IMR-90 (cell line): ENCODE results near the gene PIWIL4.

Experiments
- BHLHE40 ChIP-seq: fragments of 150-350 bp; IDR thresholded peaks from 2 replicates; pipeline ENCODE4 v1.6.1; 2016; ENCODE audit warnings: mild to moderate bottlenecking, low read depth, low read length
- CHD1 ChIP-seq: IDR thresholded peaks from 2 replicates; pipeline ENCODE4 v1.6.1; 2012; ENCODE audit warnings: low read depth, low read length, improper control_type of control experiment
- CTCF ChIP-seq: conservative IDR thresholded peaks from 2 replicates; pipeline ENCODE4 v1.5.1; 2012; ENCODE audit warnings: mild to moderate bottlenecking, low read depth, low read length, improper control_type of control experiment
- MAFK ChIP-seq: IDR thresholded peaks from 2 replicates; pipeline ENCODE4 v1.6.1; 2012; ENCODE audit warnings: low read depth, low read length, improper control_type of control experiment
- MAZ ChIP-seq: IDR thresholded peaks from 2 replicates; pipeline ENCODE4 v1.6.1; 2012; ENCODE audit warnings: low read depth, mild to moderate bottlenecking, low read length, improper control_type of control experiment, moderate library complexity, borderline replicate concordance
- MXI1 ChIP-seq: IDR thresholded peaks from 2 replicates; pipeline ENCODE4 v1.6.1; 2012; ENCODE audit warnings: low read depth, mild to moderate bottlenecking, low read length, moderate library complexity, borderline replicate concordance
- NFE2L2 ChIP-seq: fragments of 150-350 bp; IDR thresholded peaks from 2 replicates; pipeline ENCODE4 v1.6.1; 2016; ENCODE audit warnings: low read depth, mild to moderate bottlenecking, low read length
- POLR2A ChIP-seq: IDR thresholded peaks from 2 replicates; pipeline ENCODE4 v1.6.1; 2012; ENCODE audit warnings: mild to moderate bottlenecking, low read depth, low read length
- RAD21 ChIP-seq: IDR thresholded peaks from 2 replicates; pipeline ENCODE4 v1.6.1; 2012; ENCODE audit warnings: low read length, improper control_type of control experiment
- RFX5 ChIP-seq: IDR thresholded peaks from 2 replicates; pipeline ENCODE4 v1.8.0; 2012; ENCODE audit warnings: low read depth, mild to moderate bottlenecking, low read length, moderate library complexity
- SMC3 ChIP-seq: fragments of 150-350 bp; IDR thresholded peaks from 2 replicates; pipeline ENCODE4 v1.6.1; 2016; ENCODE audit warnings: low read depth, mild to moderate bottlenecking, antibody characterized with exemption, low read length, moderate library complexity
- TF ChIP-seq, protein P1 (sequence below): fragments of 150-350 bp; IDR thresholded peaks from 2 replicates; pipeline ENCODE4 v1.6.1; 2016; ENCODE audit warnings: low read depth, mild to moderate bottlenecking, low read length, moderate library complexity, borderline replicate concordance

- TF ChIP-seq CTCF = no peak
- no peak for TF ChIP-seq BHLHE40
- TF ChIP-seq POLR2A = no peak
- no peak for TF ChIP-seq SMC3
- TF ChIP-seq MXI1 = no peak
- no peak for TF ChIP-seq RFX5
- no peak for TF ChIP-seq MAFK
- TF ChIP-seq, protein P1, sequence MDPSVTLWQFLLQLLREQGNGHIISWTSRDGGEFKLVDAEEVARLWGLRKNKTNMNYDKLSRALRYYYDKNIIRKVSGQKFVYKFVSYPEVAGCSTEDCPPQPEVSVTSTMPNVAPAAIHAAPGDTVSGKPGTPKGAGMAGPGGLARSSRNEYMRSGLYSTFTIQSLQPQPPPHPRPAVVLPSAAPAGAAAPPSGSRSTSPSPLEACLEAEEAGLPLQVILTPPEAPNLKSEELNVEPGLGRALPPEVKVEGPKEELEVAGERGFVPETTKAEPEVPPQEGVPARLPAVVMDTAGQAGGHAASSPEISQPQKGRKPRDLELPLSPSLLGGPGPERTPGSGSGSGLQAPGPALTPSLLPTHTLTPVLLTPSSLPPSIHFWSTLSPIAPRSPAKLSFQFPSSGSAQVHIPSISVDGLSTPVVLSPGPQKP = no peak
- TF ChIP-seq CHD1 = no peak
- TF ChIP-seq NFE2L2 = no peak
- no peak for TF ChIP-seq MAZ
- no peak for TF ChIP-seq RAD21
Measured at GRCh38 chr11:94557421-94557820, 9.7 kb upstream of the PIWIL4 start.
